NCI-H510A treated with DMSO at 0.1 percent for 48 hours (cell line): ENCODE results near the gene PSMA7.

ENCODE experiments used
- DNase-seq: peaks from one replicate; lab custom pipeline; 2025; lab: John Stamatoyannopoulos, UW

PSMA7 gene

GRCh38 chr20:62143081-62143956, at the start of gene PSMA7, which contains the start of gene SS18L1:
Gene PSMA7, minus strand, starts transcription at chr20:62143394. Its CDS starts 91 bp downstream, at chr20:62143303.
Gene SS18L1, plus strand, starts transcription at chr20:62143769. Its CDS starts 52 bp downstream, at chr20:62143821.
- DNase-seq: peak; percentile 73

GRCh38 chr20:62192635-62193034, 49.4 kb upstream of the PSMA7 start:
- no peak for DNase-seq

- DNase-seq: no peak
These were observed 48.8 kb upstream of the PSMA7 start for GRCh38 chr20:62191781-62192559.

- no peak for DNase-seq
These were observed 47.6 kb upstream of the PSMA7 start for GRCh38 chr20:62190639-62191411.

- no peak for DNase-seq
These were observed 44.0 kb upstream of the PSMA7 start for GRCh38 chr20:62186887-62187866.

GRCh38 chr20:62186096-62186426, 42.9 kb upstream of the PSMA7 start:
- no peak for DNase-seq

GRCh38 chr20:62183426-62184142, 40.4 kb upstream of the PSMA7 start:
- no peak for DNase-seq

GRCh38 chr20:62182469-62183425, 39.6 kb upstream of the PSMA7 start, which contains the start of gene MTG2:
Gene MTG2, plus strand, starts transcription at chr20:62183028. Its CDS starts 10,393 bp downstream, at chr20:62193421.
- DNase-seq: peak; percentile 91

- DNase-seq: no peak
These were observed 38.6 kb upstream of the PSMA7 start for GRCh38 chr20:62181808-62182207.

- DNase-seq: no peak
These were observed 35.9 kb upstream of the PSMA7 start for GRCh38 chr20:62179162-62179504.

- DNase-seq: no peak
These were observed 35.3 kb upstream of the PSMA7 start for GRCh38 chr20:62178316-62179161.

GRCh38 chr20:62177307-62177706, 34.1 kb upstream of the PSMA7 start:
- no peak for DNase-seq

GRCh38 chr20:62176866-62177265, 33.7 kb upstream of the PSMA7 start:
- no peak for DNase-seq

- no peak for DNase-seq
These were observed 32.5 kb upstream of the PSMA7 start for GRCh38 chr20:62175711-62176110.

- no peak for DNase-seq
These were observed 31.9 kb upstream of the PSMA7 start for GRCh38 chr20:62174870-62175624.

GRCh38 chr20:62174021-62174804, 31.0 kb upstream of the PSMA7 start:
- DNase-seq: no peak

GRCh38 chr20:62172666-62173065, 29.5 kb upstream of the PSMA7 start:
- DNase-seq: no peak
